Calu3 (cell line): ENCODE data around the gene RAP1B. TPM values are rescaled to one million over a fixed set of nuclear protein-coding genes. Genes with fewer than 3 reads are reported as not detected.

Source experiments
- BruUV-seq: library from RNA; stranded (reverse); fragments of 400-500 nt; replicated peaks from 2 replicates; lab custom pipeline; 2021; lab: Mats Ljungman, UMichigan
- CTCF ChIA-PET: fragments of 300-600 bp; sonication (Branson Sonifier 250); formaldehyde crosslinking; loops from one replicate; lab custom pipeline; 2022; ENCODE audit warnings: antibody characterized with exemption; lab: Charles Lee
- DNase-seq: peaks from one replicate; pipeline ENCODE4 v3.0.0; 2022
- H3K27ac Mint-ChIP-seq: one replicate; pipeline ENCODE4 v1.8.0; 2022; ENCODE audit warnings: mixed read lengths; ENCODE audit not compliant: unreplicated experiment
- H3K27me3 Mint-ChIP-seq: one replicate; pipeline ENCODE4 v1.8.0; 2022; ENCODE audit warnings: mixed read lengths; ENCODE audit not compliant: unreplicated experiment
- H3K36me3 Mint-ChIP-seq: one replicate; pipeline ENCODE4 v1.8.0; 2022; ENCODE audit warnings: mild to moderate bottlenecking, moderate library complexity, mixed read lengths; ENCODE audit not compliant: insufficient read depth, unreplicated experiment
- H3K4me1 Mint-ChIP-seq: one replicate; pipeline ENCODE4 v1.8.0; 2022; ENCODE audit warnings: mild to moderate bottlenecking, low read depth, mixed read lengths; ENCODE audit not compliant: unreplicated experiment
- H3K4me3 Mint-ChIP-seq: one replicate; pipeline ENCODE4 v1.8.0; 2022; ENCODE audit warnings: mild to moderate bottlenecking, low read depth, moderate library complexity, mixed read lengths; ENCODE audit not compliant: unreplicated experiment
- H3K9me3 Mint-ChIP-seq: one replicate; pipeline ENCODE4 v1.8.0; 2022; ENCODE audit warnings: low read depth, mixed read lengths; ENCODE audit not compliant: unreplicated experiment
- CTCF ChIP-seq: fragments of 200-600 bp; IDR thresholded peaks from one replicate; pipeline ENCODE4 v1.8.0; 2022; ENCODE audit warnings: antibody characterized with exemption; ENCODE audit not compliant: unreplicated experiment
- intact Hi-C: fragments of 100-400 bp; cut with micrococcal nuclease; formaldehyde crosslinking; loops from one replicate; pipeline ENCODE4 v1.10.0; 2022; ENCODE audit not compliant: unreplicated experiment
- total RNA-seq: library from RNA; stranded (reverse); gene quantifications from 2 replicates; pipeline ENCODE4 v1.2.3, GENCODE V29; 2022

Gene RAP1B
- total RNA-seq, 1 experiment from 2014 or later: 159 TPM

DNA sequence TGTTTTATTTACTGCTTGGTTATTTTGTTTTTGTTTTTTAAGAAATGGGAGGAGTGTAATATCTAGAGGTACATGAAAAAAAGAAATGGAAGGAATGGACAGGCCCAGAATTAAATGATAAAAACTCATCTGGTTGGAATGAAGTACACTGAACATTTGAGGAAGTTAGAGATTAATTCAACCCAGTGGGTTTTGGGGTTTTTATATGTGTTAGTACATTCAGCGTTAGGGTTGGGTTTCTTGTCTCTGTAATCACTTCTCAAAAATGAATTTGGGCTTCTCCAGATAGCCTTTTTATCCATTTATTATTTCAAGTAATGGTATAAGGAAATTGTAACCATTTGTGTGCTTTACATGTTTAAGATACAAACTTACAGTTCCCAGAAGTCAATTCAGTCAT, 56.6 kb downstream of the RAP1B start:
- DNase-seq: no peak
- no peak overlapping the region for H3K27ac Mint-ChIP-seq
- no peaks in the 10 kb centered on the region for H3K9me3 Mint-ChIP-seq
- CTCF ChIA-PET: no interaction called here
- TF ChIP-seq CTCF: no peak
- peaks cover 12% of the 10 kb centered on the region for H3K36me3 Mint-ChIP-seq
- intact Hi-C loops: no loop called here
- H3K4me3 Mint-ChIP-seq: no peak overlapping the region
- H3K27me3 Mint-ChIP-seq: no peaks in the 10 kb centered on the region
- BruUV-seq: no TSS peak
- no peaks in the 10 kb centered on the region for H3K4me1 Mint-ChIP-seq

- Mint-ChIP-seq H3K4me3 (no peak overlapping the region), H3K9me3 (no peaks in the 10 kb centered on the region), H3K36me3 (peaks cover 9% of the 10 kb centered on the region), H3K27ac (no peak overlapping the region), H3K4me1 (no peaks in the 10 kb centered on the region), H3K27me3 (no peaks in the 10 kb centered on the region)
- DNase-seq: no peak
- intact Hi-C loops: no loop called here
- no peak for TF ChIP-seq CTCF
- CTCF ChIA-PET: no interaction called here
- no TSS peak for BruUV-seq
These were observed 57.2 kb downstream of the RAP1B start for GRCh38 chr12:68667896-68668295.

- intact Hi-C loops: loop anchor here (5.0 kb wide), 1 partner anchor 314 kb away; no protein-coding TSS in a partner anchor
- H3K4me3 Mint-ChIP-seq: no peak overlapping the region
- H3K27ac Mint-ChIP-seq: no peak overlapping the region
- no peaks in the 10 kb centered on the region for H3K9me3 Mint-ChIP-seq
- no peaks in the 10 kb centered on the region for H3K27me3 Mint-ChIP-seq
- CTCF ChIA-PET: no interaction called here
- H3K4me1 Mint-ChIP-seq: no peaks in the 10 kb centered on the region
- BruUV-seq: no TSS peak
- peaks cover 5% of the 10 kb centered on the region for H3K36me3 Mint-ChIP-seq
- no peak for TF ChIP-seq CTCF
- DNase-seq: no peak
These were observed 60.5 kb downstream of the RAP1B start for GRCh38 chr12:68671179-68671578.

- Mint-ChIP-seq H3K36me3 (peaks cover 4% of the 10 kb centered on the region), H3K4me1 (no peaks in the 10 kb centered on the region), H3K4me3 (no peak overlapping the region), H3K27me3 (no peaks in the 10 kb centered on the region), H3K9me3 (no peaks in the 10 kb centered on the region), H3K27ac (no peak overlapping the region)
- BruUV-seq: no TSS peak
- intact Hi-C loops: loop anchor here (5.0 kb wide), 1 partner anchor 316 kb away; no protein-coding TSS in a partner anchor
- no peak for TF ChIP-seq CTCF
- CTCF ChIA-PET: no interaction called here
- no peak for DNase-seq
These were observed 63.1 kb downstream of the RAP1B start for GRCh38 chr12:68673788-68674187.
